Kidney (tissue), 14 donors: ENCODE results near the gene PPARGC1A. TPM values are rescaled to one million over a fixed set of nuclear protein-coding genes. Genes with fewer than 3 reads are reported as not detected.

Experiments used
- DNase-seq, 5 donors: peaks; one replicate each; pipeline ENCODE4 v3.0.0-alpha.2; 2013 to 2020
- FAIRE-seq: peaks from 2 replicates; lab custom pipeline; 2012; peaks lifted over from hg19 to GRCh38; lab: Jason Lieb, UNC
- H3K27ac ChIP-seq, 2 donors: one replicate each; pipeline ENCODE4 v1.7.0; 2013; ENCODE audit warnings: low read depth in 2 of 2, low read length in 2 of 2, inconsistent platforms in 1 of 2
- H3K27me3 ChIP-seq: one replicate; pipeline ENCODE4 v1.7.1; 2013; ENCODE audit warnings: low read length, inconsistent platforms; ENCODE audit not compliant: control insufficient read depth, insufficient read depth
- H3K36me3 ChIP-seq, 3 donors: one replicate each; pipeline versions ENCODE4 v1.7.0 to v1.7.1; 2013; ENCODE audit warnings: low read length in 3 of 3, control low read depth in 1 of 3, inconsistent platforms in 1 of 3; ENCODE audit not compliant: insufficient read depth in 3 of 3, control insufficient read depth in 2 of 3
- H3K4me1 ChIP-seq, 3 donors: one replicate each; pipeline versions ENCODE4 v1.7.0 to v1.7.1; 2013; ENCODE audit warnings: low read length in 3 of 3, inconsistent platforms in 1 of 3, low read depth in 1 of 3; ENCODE audit not compliant: control insufficient read depth in 2 of 3, insufficient read depth in 2 of 3
- H3K4me3 ChIP-seq, 3 donors: one replicate each; pipeline versions ENCODE4 v1.7.0 to v1.8.1; 2013; ENCODE audit warnings: low read length in 3 of 3, control low read depth in 1 of 3, inconsistent platforms in 1 of 3
- H3K9ac ChIP-seq, 3 donors: one replicate each; pipeline versions ENCODE4 v1.7.0 to v1.7.1; 2013; ENCODE audit warnings: low read length in 3 of 3, control low read depth in 1 of 3, inconsistent platforms in 1 of 3
- H3K9me3 ChIP-seq, 3 donors: one replicate each; pipeline versions ENCODE4 v1.7.0 to v1.7.1; 2013; ENCODE audit warnings: low read length in 3 of 3, control low read depth in 1 of 3, inconsistent platforms in 1 of 3; ENCODE audit not compliant: control insufficient read depth in 2 of 3, insufficient read depth in 1 of 3
- CTCF ChIP-seq: IDR thresholded peaks from 3 replicates; pipeline ENCODE4 v1.5.1; 2012; ENCODE audit warnings: mild to moderate bottlenecking, moderate library complexity, borderline replicate concordance; ENCODE audit not compliant: insufficient read depth; ENCODE audit errors: extremely low read depth
- intact Hi-C: fragments of 100-400 bp; cut with DNase I; formaldehyde crosslinking; loops from one replicate; pipeline ENCODE4 v1.11.1; 2022
- polyA plus RNA-seq: library from polyadenylated mRNA; stranded (reverse); fragments of 350-450 nt; fragmentation: Illumina TruSeq; extraction: RNeasy Lipid Tissue Mini Kit (QIAGEN cat#74804); gene quantifications from one replicate; pipeline ENCODE4 v1.2.3, GENCODE V29; 2014; ENCODE audit warnings: low read depth, low replicate concordance; ENCODE audit not compliant: insufficient read depth
- total RNA-seq: library from RNA; stranded (reverse); fragmentation: NEBNext Ultra II Directional; extraction: Animal tissue kit (Norgen Biotek cat#: 25700); gene quantifications from one replicate; pipeline ENCODE4 v1.2.1, GENCODE V29; 2021
- donor health status: control.
- donor health status: control.
- donor health status: control.
- donor health status: control.
- donor health status: control.
- donor health status: DM: yes; HTN: yes; CAD: no.
- donor health status: Normal renal cell carcinoma (clear cell type).

The PPARGC1A gene
- total and polyA plus RNA-seq, 2 donors from 2014 or later, result 22.8 to 80.8 TPM

GRCh38 chr4:23828020-23828715, 61.7 kb downstream of the PPARGC1A start:
- intact Hi-C loops, result no loop called here
- Histone ChIP-seq H3K27ac (no peak overlapping the region), H3K36me3 (peaks cover 0 to 54% (median 25%) of the 10 kb centered on the region in 3 donors), H3K4me3 (no peak overlapping the region), H3K9ac (no peak overlapping the region), H3K27me3 (no peaks in the 10 kb centered on the region), H3K4me1 (no peaks in the 10 kb centered on the region), H3K9me3 (no peaks in the 10 kb centered on the region)
- FAIRE-seq, result no peak
- no peak for DNase-seq
- no peak for TF ChIP-seq CTCF

- no peak for DNase-seq
- intact Hi-C loops, result no loop called here
- Histone ChIP-seq H3K27me3 (no peaks in the 10 kb centered on the region), H3K36me3 (peaks cover 0 to 53% (median 17%) of the 10 kb centered on the region in 3 donors), H3K9ac (no peak overlapping the region), H3K27ac (no peak overlapping the region), H3K4me3 (no peak overlapping the region), H3K9me3 (no peaks in the 10 kb centered on the region), H3K4me1 (peaks cover 0 to 4% (median 0%) of the 10 kb centered on the region in 3 donors)
- no peak for TF ChIP-seq CTCF
- FAIRE-seq, result no peak
These were observed 67.7 kb downstream of the PPARGC1A start for GRCh38 chr4:23822181-23822580.

- H3K9me3 ChIP-seq, result no peaks in the 10 kb centered on the region
- FAIRE-seq (no peak), DNase-seq (peak in 2 of 5 donors; percentile 28 to 44)
- peaks cover 0 to 5% (median 4%) of the 10 kb centered on the region in 3 donors for H3K4me1 ChIP-seq
- no peak for TF ChIP-seq CTCF
- H3K36me3 ChIP-seq, result peaks cover 0 to 30% (median 14%) of the 10 kb centered on the region in 3 donors
- no peaks in the 10 kb centered on the region for H3K27me3 ChIP-seq
- no peak overlapping the region for H3K27ac ChIP-seq
- H3K9ac ChIP-seq, result no peak overlapping the region
- no peak overlapping the region for H3K4me3 ChIP-seq
- intact Hi-C loops, result no loop called here
These were observed 70.8 kb downstream of the PPARGC1A start for GRCh38 chr4:23819041-23819511.
